ENCODE results near the gene AGAP2. TPM values are rescaled to one million over a fixed set of nuclear protein-coding genes. Genes with fewer than 3 reads are reported as not detected.
"Not testable (repeated sequence)": the region's sequence is repeated elsewhere in the genome, so short reads cannot be mapped to it uniquely, and the experiment has no call there.

AGAP2 gene
- total RNA-seq, 1 donor from 2014 or later, result 1.7 TPM

GRCh38 chr12:57688931-57689330 is 49.6 kb downstream of the AGAP2 start:
- no peaks in the 10 kb centered on the region for H3K36me3 ChIP-seq
- H3K9ac ChIP-seq, result no peak overlapping the region
- H3K4me1 Mint-ChIP-seq, result no peaks in the 10 kb centered on the region
- H3K36me3 Mint-ChIP-seq, result no peaks in the 10 kb centered on the region
- no peak overlapping the region for H3K4me3 Mint-ChIP-seq
- DNase-seq (ENCODE audit: low spot score), result no peak
- H3K79me2 ChIP-seq (ENCODE audit: low read depth), result no peaks in the 10 kb centered on the region
- H3K4me3 ChIP-seq, result no peak overlapping the region
- peaks cover 7% of the 10 kb centered on the region for H3F3A ChIP-seq (ENCODE audit: low read depth)
- TF ChIP-seq CTCF (IDR thresholded peaks at IDR 0.05) (no peak), EZH2 (IDR thresholded peaks at IDR 0.05) (no peak), EZH2phosphoT487 (IDR thresholded peaks at IDR 0.05) (no peak)
- no peaks in the 10 kb centered on the region for H3K9me3 ChIP-seq (ENCODE audit: low read depth)
- no peak overlapping the region for H3K4me2 ChIP-seq
- no peaks in the 10 kb centered on the region for H4K20me1 ChIP-seq (ENCODE audit: low read depth)
- H3K27me3 Mint-ChIP-seq (ENCODE audit: insufficient read depth, low read depth), result peaks cover 15% of the 10 kb centered on the region
- peaks cover 12% of the 10 kb centered on the region for H3K9me3 Mint-ChIP-seq
- no peaks in the 10 kb centered on the region for H3K4me1 ChIP-seq
- H3K27ac Mint-ChIP-seq, result no peak overlapping the region
- no peak overlapping the region for H2AFZ ChIP-seq (replicated peaks)
- no peak overlapping the region for H3K27ac ChIP-seq
- H3K27me3 ChIP-seq, result peaks cover 74% of the 10 kb centered on the region

GRCh38 chr12:57687862-57688261 is 50.7 kb downstream of the AGAP2 start:
- Mint-ChIP-seq H3K27me3 (ENCODE audit: insufficient read depth, low read depth) (peaks cover 15% of the 10 kb centered on the region), H3K27ac (no peak overlapping the region), H3K4me1 (no peaks in the 10 kb centered on the region), H3K9me3 (peaks cover 11% of the 10 kb centered on the region), H3K4me3 (no peak overlapping the region), H3K36me3 (no peaks in the 10 kb centered on the region)
- Histone ChIP-seq H3K79me2 (ENCODE audit: low read depth) (no peaks in the 10 kb centered on the region), H3K4me3 (no peak overlapping the region), H3K9me3 (ENCODE audit: low read depth) (no peaks in the 10 kb centered on the region), H3K36me3 (no peaks in the 10 kb centered on the region), H3K9ac (no peak overlapping the region), H2AFZ (replicated peaks) (no peak overlapping the region), H3K4me2 (no peak overlapping the region), H3K27ac (no peak overlapping the region), H3K27me3 (peaks cover 74% of the 10 kb centered on the region), H4K20me1 (ENCODE audit: low read depth) (no peaks in the 10 kb centered on the region), H3F3A (ENCODE audit: low read depth) (peaks cover under 1% of the 10 kb centered on the region), H3K4me1 (no peaks in the 10 kb centered on the region)
- TF ChIP-seq EZH2phosphoT487 (IDR thresholded peaks at IDR 0.05) (no peak), CTCF (IDR thresholded peaks at IDR 0.05) (no peak), EZH2 (IDR thresholded peaks at IDR 0.05) (no peak)
- DNase-seq (ENCODE audit: low spot score), result no peak

DNA sequence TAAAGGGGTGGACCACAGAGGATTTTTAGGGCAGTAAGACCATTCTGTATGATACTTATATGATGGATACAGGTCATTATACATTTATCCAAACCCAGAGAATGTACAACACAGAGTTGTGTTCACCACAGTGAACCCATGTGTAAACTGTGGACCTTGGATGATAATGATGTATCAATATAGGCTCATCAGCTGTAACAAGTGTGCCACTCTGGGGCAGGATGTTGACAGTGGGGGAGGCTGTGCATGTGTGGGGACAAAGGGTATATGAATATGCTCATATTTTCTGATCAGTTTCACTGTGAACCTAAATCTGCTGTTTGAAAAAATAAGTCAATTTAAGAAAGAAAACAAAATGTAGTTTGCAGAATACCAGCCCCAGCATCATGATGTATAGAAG is 58.8 kb downstream of the AGAP2 start:
- Mint-ChIP-seq H3K4me1 (no peaks in the 10 kb centered on the region), H3K9me3 (peaks cover 8% of the 10 kb centered on the region), H3K27ac (no peak overlapping the region), H3K36me3 (no peaks in the 10 kb centered on the region), H3K4me3 (no peak overlapping the region), H3K27me3 (ENCODE audit: insufficient read depth, low read depth) (no peaks in the 10 kb centered on the region)
- TF ChIP-seq EZH2 (IDR thresholded peaks at IDR 0.05) (no peak), EZH2phosphoT487 (IDR thresholded peaks at IDR 0.05) (no peak), CTCF (IDR thresholded peaks at IDR 0.05) (no peak)
- no peak overlapping the region for H3K27ac ChIP-seq
- no peaks in the 10 kb centered on the region for H4K20me1 ChIP-seq (ENCODE audit: low read depth)
- no peak overlapping the region for H3K9ac ChIP-seq
- no peak for DNase-seq (ENCODE audit: low spot score)
- H3K9me3 ChIP-seq (ENCODE audit: low read depth), result no peaks in the 10 kb centered on the region
- no peaks in the 10 kb centered on the region for H3K79me2 ChIP-seq (ENCODE audit: low read depth)
- H3F3A ChIP-seq (ENCODE audit: low read depth), result no peaks in the 10 kb centered on the region
- no peaks in the 10 kb centered on the region for H3K36me3 ChIP-seq
- H3K4me2 ChIP-seq, result no peak overlapping the region
- no peak overlapping the region for H2AFZ ChIP-seq (replicated peaks)
- no peaks in the 10 kb centered on the region for H3K4me1 ChIP-seq
- H3K27me3 ChIP-seq, result peaks cover 5% of the 10 kb centered on the region
- H3K4me3 ChIP-seq, result no peak overlapping the region

- not testable (repeated sequence) for H3F3A ChIP-seq (ENCODE audit: low read depth); H3K9ac ChIP-seq; H2AFZ ChIP-seq (replicated peaks); H3K4me1 Mint-ChIP-seq; H3K36me3 ChIP-seq; H3K27me3 ChIP-seq; H3K27ac Mint-ChIP-seq; H3K4me3 Mint-ChIP-seq; H3K4me2 ChIP-seq; H3K9me3 Mint-ChIP-seq; H3K79me2 ChIP-seq (ENCODE audit: low read depth); H3K9me3 ChIP-seq (ENCODE audit: low read depth); H4K20me1 ChIP-seq (ENCODE audit: low read depth); H3K27ac ChIP-seq; H3K36me3 Mint-ChIP-seq; DNase-seq (ENCODE audit: low spot score); H3K4me1 ChIP-seq; H3K27me3 Mint-ChIP-seq (ENCODE audit: insufficient read depth, low read depth); H3K4me3 ChIP-seq
Observed at GRCh38 chr12:57677947-57678346, 60.6 kb downstream of the AGAP2 start.

Data from neural progenitor cell (in vitro differentiated cells).